ENCODE measurements around the gene STK32C.
"Not testable (repeated sequence)": the region's sequence is repeated elsewhere in the genome, so short reads cannot be mapped to it uniquely, and the experiment has no call there.

The STK32C gene

GRCh38 chr10:132230557-132231210 lies 77.1 kb downstream of the STK32C start:
- no peak for DNase-seq (ENCODE audit: low read depth)

- DNase-seq (ENCODE audit: low read depth), result no peak
Measured at GRCh38 chr10:132229834-132230556, 77.8 kb downstream of the STK32C start.

- no peak for DNase-seq (ENCODE audit: low read depth)
Measured at GRCh38 chr10:132229096-132229495, 78.7 kb downstream of the STK32C start.

- DNase-seq (ENCODE audit: low read depth), result no peak
Measured at GRCh38 chr10:132228616-132229015, 79.1 kb downstream of the STK32C start.

GRCh38 chr10:132227851-132228390 lies 79.8 kb downstream of the STK32C start:
- no peak for DNase-seq (ENCODE audit: low read depth)

- DNase-seq (ENCODE audit: low read depth), result no peak
Measured at GRCh38 chr10:132226586-132227405, 81.0 kb downstream of the STK32C start.

- DNase-seq (ENCODE audit: low read depth), result no peak
Measured at GRCh38 chr10:132225849-132226205, 81.9 kb downstream of the STK32C start.

- DNase-seq (ENCODE audit: low read depth), result no peak
Measured at GRCh38 chr10:132225073-132225848, 82.5 kb downstream of the STK32C start.

GRCh38 chr10:132224343-132225072 lies 83.2 kb downstream of the STK32C start:
- no peak for DNase-seq (ENCODE audit: low read depth)

GRCh38 chr10:132223611-132224342 lies 84.0 kb downstream of the STK32C start:
- no peak for DNase-seq (ENCODE audit: low read depth)

GRCh38 chr10:132223156-132223590 lies 84.6 kb downstream of the STK32C start:
- DNase-seq (ENCODE audit: low read depth), result peak; percentile 37

GRCh38 chr10:132222726-132223125 lies 85.0 kb downstream of the STK32C start:
- no peak for DNase-seq (ENCODE audit: low read depth)

GRCh38 chr10:132220996-132221395 lies 86.8 kb downstream of the STK32C start:
- not testable (repeated sequence) for DNase-seq (ENCODE audit: low read depth)

- no peak for DNase-seq (ENCODE audit: low read depth)
Measured at GRCh38 chr10:132220061-132220460, 87.7 kb downstream of the STK32C start.

- DNase-seq (ENCODE audit: low read depth), result no peak
Measured at GRCh38 chr10:132219486-132219885, 88.3 kb downstream of the STK32C start.

- not testable (repeated sequence) for DNase-seq (ENCODE audit: low read depth)
Measured at GRCh38 chr10:132216441-132216840, 91.3 kb downstream of the STK32C start.

GRCh38 chr10:132213917-132214316 lies 93.8 kb downstream of the STK32C start:
- DNase-seq (ENCODE audit: low read depth), result no peak

GRCh38 chr10:132212816-132213215 lies 94.9 kb downstream of the STK32C start:
- no peak for DNase-seq (ENCODE audit: low read depth)

GRCh38 chr10:132211246-132211645 lies 96.5 kb downstream of the STK32C start:
- DNase-seq (ENCODE audit: low read depth), result no peak

GRCh38 chr10:132210766-132211165 lies 97.0 kb downstream of the STK32C start:
- no peak for DNase-seq (ENCODE audit: low read depth)
